IMR-90 (cell line): Measurements from ENCODE around the gene ADGRG1. TPM values are rescaled to one million over a fixed set of nuclear protein-coding genes. Genes with fewer than 3 reads are reported as not detected.

Experiments
- ATAC-seq: fragments of 200-7000 bp; cut with Tn5 transposase; 2 replicates; pipeline ENCODE4 v1.9.1; 2020; ENCODE audit warnings: low read depth, mild to moderate bottlenecking, moderate library complexity
- BruUV-seq: library from RNA; stranded (reverse); fragments of 400-500 nt; replicated peaks from 2 replicates; lab custom pipeline; 2021; lab: Mats Ljungman, UMichigan
- CTCF ChIA-PET: fragments of 300-600 bp; formaldehyde crosslinking; extraction: SDS; loops from one replicate; lab custom pipeline; 2021; ENCODE audit warnings: antibody characterized with exemption; lab: Yijun Ruan, JAX
- POLR2A ChIA-PET: fragments of 300-600 bp; sonication (Branson Sonifier 250); formaldehyde crosslinking; loops from one replicate; lab custom pipeline; 2022; ENCODE audit warnings: antibody characterized with exemption; ENCODE audit not compliant: unreplicated experiment; lab: Charles Lee
- DNase-seq: peaks from one replicate; pipeline ENCODE4 v3.0.0; 2013
- H2AFZ ChIP-seq: replicated peaks from 2 replicates; pipeline ENCODE3; 2013; ENCODE audit warnings: low read length, mild to moderate bottlenecking; ENCODE audit not compliant: poor library complexity
- H2AK5ac ChIP-seq: 2 replicates; pipeline ENCODE4 v1.6.1; 2013; ENCODE audit warnings: low read depth, low read length, inconsistent platforms
- H2AK9ac ChIP-seq: replicated peaks from 2 replicates; pipeline ENCODE3; 2013; ENCODE audit warnings: mild to moderate bottlenecking, low read depth, low read length, moderate library complexity; ENCODE audit not compliant: poor library complexity
- H2BK120ac ChIP-seq: 2 replicates; pipeline ENCODE4 v1.6.1; 2013; ENCODE audit warnings: low read depth, low read length, inconsistent platforms
- H2BK15ac ChIP-seq: 3 replicates; pipeline ENCODE4 v1.6.1; 2013; ENCODE audit warnings: low read depth, low read length, inconsistent platforms
- H2BK20ac ChIP-seq: 2 replicates; pipeline ENCODE4 v1.6.1; 2013; ENCODE audit warnings: low read depth, mild to moderate bottlenecking, inconsistent platforms, low read length, moderate library complexity
- H2BK5ac ChIP-seq: 2 replicates; pipeline ENCODE4 v1.6.1; 2013; ENCODE audit warnings: mild to moderate bottlenecking, low read depth, low read length, inconsistent platforms; ENCODE audit not compliant: poor library complexity, severe bottlenecking
- H3K14ac ChIP-seq: replicated peaks from 2 replicates; pipeline ENCODE4 v1.6.1; 2013; ENCODE audit warnings: low read depth, low read length, inconsistent platforms
- H3K18ac ChIP-seq: 2 replicates; pipeline ENCODE4 v1.6.1; 2013; ENCODE audit warnings: low read depth, low read length, control low read depth
- H3K23ac ChIP-seq: 2 replicates; pipeline ENCODE4 v1.6.1; 2013; ENCODE audit warnings: low read depth, low read length, inconsistent platforms
- H3K27ac ChIP-seq: 2 replicates; pipeline ENCODE4 v1.5.1; 2013; ENCODE audit warnings: mild to moderate bottlenecking, control low read depth, low read length; ENCODE audit not compliant: insufficient read depth
- H3K27me3 ChIP-seq: 2 replicates; pipeline ENCODE4 v1.6.1; 2013; ENCODE audit warnings: low read length; ENCODE audit not compliant: control insufficient read depth, insufficient read depth
- H3K36me3 ChIP-seq: 2 replicates; pipeline ENCODE4 v1.6.1; 2013; ENCODE audit warnings: low read length, mixed read lengths; ENCODE audit not compliant: control insufficient read depth, insufficient read depth
- H3K4ac ChIP-seq: 2 replicates; pipeline ENCODE4 v1.6.1; 2013; ENCODE audit warnings: low read depth, low read length, inconsistent platforms
- H3K4me1 ChIP-seq: 2 replicates; pipeline ENCODE4 v1.6.1; 2013; ENCODE audit warnings: low read length, mixed read lengths; ENCODE audit not compliant: control insufficient read depth, insufficient read depth
- H3K4me2 ChIP-seq: 2 replicates; pipeline ENCODE4 v1.6.1; 2013; ENCODE audit warnings: low read depth, mild to moderate bottlenecking, control low read depth, low read length, moderate library complexity
- H3K4me3 ChIP-seq: 2 replicates; pipeline ENCODE4 v1.5.1; 2013; ENCODE audit warnings: low read depth, mild to moderate bottlenecking, control low read depth, low read length, moderate library complexity; ENCODE audit not compliant: insufficient read depth
- H3K56ac ChIP-seq: 2 replicates; pipeline ENCODE4 v1.6.1; 2013; ENCODE audit warnings: low read length, inconsistent platforms; ENCODE audit not compliant: insufficient read depth; ENCODE audit errors: extremely low read depth
- H3K79me1 ChIP-seq, 2 experiments: 2 replicates each; pipeline ENCODE4 v1.6.1; 2013; ENCODE audit warnings: low read length in 2 of 2, inconsistent platforms in 1 of 2, low read depth in 1 of 2
- H3K9ac ChIP-seq: 2 replicates; pipeline ENCODE4 v1.6.1; 2013; ENCODE audit warnings: low read depth, low read length, control low read depth
- H3K9me1 ChIP-seq: 2 replicates; pipeline ENCODE4 v1.6.1; 2013; ENCODE audit warnings: low read length, inconsistent platforms; ENCODE audit not compliant: insufficient read depth
- H3K9me3 ChIP-seq: 2 replicates; pipeline ENCODE4 v1.6.1; 2013; ENCODE audit warnings: low read length; ENCODE audit not compliant: control insufficient read depth, insufficient read depth
- H4K20me1 ChIP-seq: 2 replicates; pipeline ENCODE4 v1.6.1; 2013; ENCODE audit warnings: low read length, inconsistent platforms; ENCODE audit not compliant: insufficient read depth
- H4K5ac ChIP-seq: 2 replicates; pipeline ENCODE4 v1.6.1; 2013; ENCODE audit warnings: mild to moderate bottlenecking, low read depth, low read length, control low read depth
- H4K8ac ChIP-seq, 2 experiments: 2 replicates each; pipeline ENCODE4 v1.6.1; 2013; ENCODE audit warnings: low read depth in 2 of 2, low read length in 2 of 2, control low read depth in 1 of 2, inconsistent platforms in 1 of 2
- H4K91ac ChIP-seq: 2 replicates; pipeline ENCODE4 v1.6.1; 2013; ENCODE audit warnings: low read depth, low read length, inconsistent platforms; ENCODE audit not compliant: insufficient read depth
- BHLHE40 ChIP-seq: fragments of 150-350 bp; IDR thresholded peaks from 2 replicates; pipeline ENCODE4 v1.6.1; 2016; ENCODE audit warnings: mild to moderate bottlenecking, low read depth, low read length
- CEBPB ChIP-seq: IDR thresholded peaks from 2 replicates; pipeline ENCODE4 v1.6.1; 2012; ENCODE audit warnings: low read depth, low read length, improper control_type of control experiment
- CHD1 ChIP-seq: IDR thresholded peaks from 2 replicates; pipeline ENCODE4 v1.6.1; 2012; ENCODE audit warnings: low read depth, low read length, improper control_type of control experiment
- FOS ChIP-seq: fragments of 150-350 bp; IDR thresholded peaks from 2 replicates; pipeline ENCODE4 v1.6.1; 2016; ENCODE audit warnings: low read depth, low read length
- MAFK ChIP-seq: IDR thresholded peaks from 2 replicates; pipeline ENCODE4 v1.6.1; 2012; ENCODE audit warnings: low read depth, low read length, improper control_type of control experiment
- MAZ ChIP-seq: IDR thresholded peaks from 2 replicates; pipeline ENCODE4 v1.6.1; 2012; ENCODE audit warnings: low read depth, mild to moderate bottlenecking, low read length, improper control_type of control experiment, moderate library complexity, borderline replicate concordance
- MXI1 ChIP-seq: IDR thresholded peaks from 2 replicates; pipeline ENCODE4 v1.6.1; 2012; ENCODE audit warnings: low read depth, mild to moderate bottlenecking, low read length, moderate library complexity, borderline replicate concordance
- NFE2L2 ChIP-seq: fragments of 150-350 bp; IDR thresholded peaks from 2 replicates; pipeline ENCODE4 v1.6.1; 2016; ENCODE audit warnings: low read depth, mild to moderate bottlenecking, low read length
- POLR2A ChIP-seq: IDR thresholded peaks from 2 replicates; pipeline ENCODE4 v1.6.1; 2012; ENCODE audit warnings: mild to moderate bottlenecking, low read depth, low read length
- RAD21 ChIP-seq: IDR thresholded peaks from 2 replicates; pipeline ENCODE4 v1.6.1; 2012; ENCODE audit warnings: low read length, improper control_type of control experiment
- RCOR1 ChIP-seq: IDR thresholded peaks from 2 replicates; pipeline ENCODE4 v1.6.1; 2012; ENCODE audit warnings: mild to moderate bottlenecking, low read length, improper control_type of control experiment; ENCODE audit not compliant: insufficient replicate concordance
- RFX5 ChIP-seq: IDR thresholded peaks from 2 replicates; pipeline ENCODE4 v1.8.0; 2012; ENCODE audit warnings: low read depth, mild to moderate bottlenecking, low read length, moderate library complexity
- SMC3 ChIP-seq: fragments of 150-350 bp; IDR thresholded peaks from 2 replicates; pipeline ENCODE4 v1.6.1; 2016; ENCODE audit warnings: low read depth, mild to moderate bottlenecking, antibody characterized with exemption, low read length, moderate library complexity
- WGBS, 2 experiments: methylation state at CpG; one replicate each; pipeline versions ENCODE4 v1.1.5 to v1.1.7; 2013; ENCODE audit warnings: missing lambda C conversion rate in 2 of 2; ENCODE audit not compliant: insufficient read length in 1 of 2; ENCODE audit errors: extremely low coverage in 2 of 2; 5-methylcytosine and 5-hydroxymethylcytosine counted together
- dilution Hi-C: fragments of 300-500 bp; cut with HindIII; formaldehyde crosslinking; loops from one replicate; pipeline ENCODE4 v1.14.3; 2018; ENCODE audit warnings: low sequenced_read_pairs; ENCODE audit not compliant: unreplicated experiment
- in situ Hi-C: fragments of 300-500 bp; cut with MboI; formaldehyde crosslinking; loops from 3 replicates; pipeline ENCODE4 v1.14.3; 2019; ENCODE audit warnings: low sequenced_read_pairs, inconsistent platforms, mixed read lengths
- intact Hi-C: fragments of 100-400 bp; cut with micrococcal nuclease; formaldehyde crosslinking; loops from 2 replicates; pipeline ENCODE4 v1.10.0; 2022
- polyA plus RNA-seq, 3 experiments: library from polyadenylated mRNA; depleted of rRNA; stranded (reverse); fragments of >200 nt; gene quantifications; 2 replicates each; pipeline ENCODE4 v1.2.3, GENCODE V29; 2012; ENCODE audit warnings: low replicate concordance in 1 of 3
- total RNA-seq: library from RNA; depleted of rRNA; stranded (reverse); fragments of >200 nt; gene quantifications from 2 replicates; pipeline ENCODE4 v1.2.3, GENCODE V29; 2012
- TF ChIP-seq, protein P1 (sequence below): fragments of 150-350 bp; IDR thresholded peaks from 2 replicates; pipeline ENCODE4 v1.6.1; 2017; ENCODE audit warnings: mild to moderate bottlenecking, antibody characterized with exemption, low read length, low read depth
- TF ChIP-seq, protein P2 (sequence below): conservative IDR thresholded peaks from 2 replicates; pipeline ENCODE4 v1.5.1; 2012; ENCODE audit warnings: mild to moderate bottlenecking, low read depth, low read length, improper control_type of control experiment

ADGRG1 gene
- total and polyA plus RNA-seq, 2 of the 4 experiments (the other 2 are of a cell fraction), result 0.90 to 8.4 TPM

DNA sequence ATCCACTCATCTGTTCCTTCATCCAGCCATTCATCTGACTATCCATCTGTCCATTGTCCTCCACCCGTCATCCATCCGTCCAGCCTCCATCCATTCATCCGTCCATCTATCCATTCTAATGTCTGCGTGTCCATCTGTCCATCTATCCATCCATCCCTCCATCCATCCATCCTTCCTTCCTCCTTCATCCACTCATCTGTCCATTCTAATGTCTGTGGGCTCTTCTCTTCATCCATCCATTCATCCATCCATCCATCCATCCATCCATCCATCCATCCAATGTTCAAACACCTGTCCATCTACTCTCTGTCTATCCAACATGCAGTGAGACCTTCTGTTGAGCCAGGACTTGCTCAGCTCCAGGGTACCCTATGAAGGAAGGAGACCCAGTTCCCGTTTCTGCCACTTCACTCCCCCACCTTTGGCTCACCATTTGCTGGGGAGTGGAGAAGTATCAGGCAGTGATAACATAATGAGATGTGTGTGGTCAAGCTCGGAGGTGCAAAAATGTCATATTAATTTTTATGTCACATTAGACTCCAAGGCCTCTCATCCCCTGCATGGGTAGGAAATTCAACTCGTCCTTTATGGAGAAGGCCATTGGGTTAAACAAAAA is 36.5 kb upstream of the ADGRG1 start:
- ChIA-PET POLR2A (no interaction called here), CTCF (interaction anchor here (1.0 to 2.4 kb wide), 3 partner anchors 10 to 264 kb away, joined by 3 to 16 read pairs (median 7); no protein-coding TSS in a partner anchor)
- TF ChIP-seq SMC3 (no peak), CEBPB (no peak), MXI1 (no peak), MAFK (no peak), RCOR1 (no peak), POLR2A (no peak), FOS (no peak), MAZ (no peak), CHD1 (no peak), NFE2L2 (no peak), BHLHE40 (no peak), RFX5 (no peak), RAD21 (no peak)
- TF ChIP-seq, protein P1, sequence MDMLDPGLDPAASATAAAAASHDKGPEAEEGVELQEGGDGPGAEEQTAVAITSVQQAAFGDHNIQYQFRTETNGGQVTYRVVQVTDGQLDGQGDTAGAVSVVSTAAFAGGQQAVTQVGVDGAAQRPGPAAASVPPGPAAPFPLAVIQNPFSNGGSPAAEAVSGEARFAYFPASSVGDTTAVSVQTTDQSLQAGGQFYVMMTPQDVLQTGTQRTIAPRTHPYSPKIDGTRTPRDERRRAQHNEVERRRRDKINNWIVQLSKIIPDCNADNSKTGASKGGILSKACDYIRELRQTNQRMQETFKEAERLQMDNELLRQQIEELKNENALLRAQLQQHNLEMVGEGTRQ, result no peak
- TF ChIP-seq, protein P2, sequence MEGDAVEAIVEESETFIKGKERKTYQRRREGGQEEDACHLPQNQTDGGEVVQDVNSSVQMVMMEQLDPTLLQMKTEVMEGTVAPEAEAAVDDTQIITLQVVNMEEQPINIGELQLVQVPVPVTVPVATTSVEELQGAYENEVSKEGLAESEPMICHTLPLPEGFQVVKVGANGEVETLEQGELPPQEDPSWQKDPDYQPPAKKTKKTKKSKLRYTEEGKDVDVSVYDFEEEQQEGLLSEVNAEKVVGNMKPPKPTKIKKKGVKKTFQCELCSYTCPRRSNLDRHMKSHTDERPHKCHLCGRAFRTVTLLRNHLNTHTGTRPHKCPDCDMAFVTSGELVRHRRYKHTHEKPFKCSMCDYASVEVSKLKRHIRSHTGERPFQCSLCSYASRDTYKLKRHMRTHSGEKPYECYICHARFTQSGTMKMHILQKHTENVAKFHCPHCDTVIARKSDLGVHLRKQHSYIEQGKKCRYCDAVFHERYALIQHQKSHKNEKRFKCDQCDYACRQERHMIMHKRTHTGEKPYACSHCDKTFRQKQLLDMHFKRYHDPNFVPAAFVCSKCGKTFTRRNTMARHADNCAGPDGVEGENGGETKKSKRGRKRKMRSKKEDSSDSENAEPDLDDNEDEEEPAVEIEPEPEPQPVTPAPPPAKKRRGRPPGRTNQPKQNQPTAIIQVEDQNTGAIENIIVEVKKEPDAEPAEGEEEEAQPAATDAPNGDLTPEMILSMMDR, result no peak

More for the DNA sequence above, 36.5 kb upstream of the ADGRG1 start:
- no peak overlapping the region for H2BK120ac ChIP-seq
- dilution Hi-C loops, result no loop called here
- no peak overlapping the region for H3K18ac ChIP-seq
- H2AFZ ChIP-seq, result peak overlapping the region; percentile 24
- no peaks in the 10 kb centered on the region for H3K79me1 ChIP-seq
- H3K4me2 ChIP-seq, result no peak overlapping the region
- H3K4me3 ChIP-seq, result no peak overlapping the region
- H3K14ac ChIP-seq, result 0 out of 2 replicates have a peak overlapping the region, but pooled peaks have one; percentile 5
- intact Hi-C loops, result loop anchor here (1.0 to 10.0 kb wide), 5 partner anchors 57 to 410 kb away; partner anchors contain the start of genes KATNB1, USB1 and ZNF319
- H3K9me1 ChIP-seq, result peaks cover 14% of the 10 kb centered on the region
- 0 out of 2 replicates have a peak, but pooled peaks cover 3% of the 10 kb centered on the region for H3K27me3 ChIP-seq
- no peak overlapping the region for H2BK5ac ChIP-seq
- no peak overlapping the region; the same call in 2 of the 3 replicates for H2BK15ac ChIP-seq
- no peak overlapping the region for H3K4ac ChIP-seq
- H4K5ac ChIP-seq, result no peak overlapping the region
- 73% methylated on average over 4 of the region's 7 CpGs; no CpG with 5 or more reads in 1 of the 2 experiments for WGBS, 2 experiments
- H3K9ac ChIP-seq, result no peak overlapping the region
- no peak overlapping the region for H3K23ac ChIP-seq
- no peaks in the 10 kb centered on the region for H3K36me3 ChIP-seq
- H2BK20ac ChIP-seq, result no peak overlapping the region
- ATAC-seq, result no peak
- no peak for DNase-seq
- no peak overlapping the region for H4K91ac ChIP-seq
- peak overlapping the region; percentile 68; the same call in 1 of the 2 replicates for H2AK5ac ChIP-seq
- BruUV-seq, result no TSS peak
- H4K8ac ChIP-seq, result no peak overlapping the region
- H2AK9ac ChIP-seq, result no peak overlapping the region
- H4K20me1 ChIP-seq, result peaks cover 3% of the 10 kb centered on the region; the same call in 1 of the 2 replicates
- in situ Hi-C loops, result no loop called here
- H3K9me3 ChIP-seq, result 0 out of 2 replicates have a peak, but pooled peaks cover 3% of the 10 kb centered on the region
- H3K4me1 ChIP-seq, result peaks cover 8% of the 10 kb centered on the region
- H3K56ac ChIP-seq, result no peak overlapping the region
- H3K27ac ChIP-seq, result no peak overlapping the region
